HEK293 (cell line): ENCODE measurements around the gene ABCA1.

Experiments
- CTCF ChIA-PET: fragments of 350-600 bp; formaldehyde crosslinking; extraction: SDS; loops from one replicate; lab custom pipeline; 2021; ENCODE audit warnings: antibody characterized with exemption; lab: Yijun Ruan, JAX
- POLR2A ChIA-PET: fragments of 300-600 bp; formaldehyde crosslinking; extraction: SDS; loops from one replicate; lab custom pipeline; 2020; ENCODE audit warnings: antibody characterized with exemption, inconsistent platforms; lab: Yijun Ruan, JAX
- H3K27ac ChIP-seq: fragments of 200-500 bp; sonication (Bioruptor generic); 2 replicates; pipeline ENCODE4 v1.5.1; 2014; ENCODE audit warnings: low read depth, low read length, control low read depth, inconsistent platforms; ENCODE audit errors: extremely low read depth
- H3K36me3 ChIP-seq, 2 experiments: fragments of 200-500 bp in 1 of 2; sonication (Bioruptor generic) in 1 of 2; 1 replicate in 1 of 2; 2 replicates in 1 of 2; pipeline ENCODE4 v1.5.1; 2014 to 2017; ENCODE audit warnings: inconsistent platforms in 2 of 2, low read length in 2 of 2; ENCODE audit not compliant: control insufficient read depth in 2 of 2, insufficient read depth in 1 of 2
- H3K4me1 ChIP-seq: fragments of 200-500 bp; sonication (Bioruptor generic); 2 replicates; pipeline ENCODE4 v1.5.1; 2014; ENCODE audit warnings: mild to moderate bottlenecking, low read length, inconsistent platforms; ENCODE audit not compliant: control insufficient read depth, insufficient read depth
- H3K4me3 ChIP-seq: 2 replicates; pipeline ENCODE4 v1.5.1; 2011; ENCODE audit warnings: low read depth, mild to moderate bottlenecking, control low read depth, low read length, moderate library complexity
- H3K9me3 ChIP-seq: fragments of 200-500 bp; sonication (Bioruptor generic); 2 replicates; pipeline ENCODE4 v1.5.1; 2014; ENCODE audit warnings: low read depth, low read length, inconsistent platforms; ENCODE audit not compliant: control insufficient read depth, insufficient read depth
- HOXA7 ChIP-seq: sonication (generic); formaldehyde crosslinking; IDR thresholded peaks from 2 replicates; pipeline ENCODE4 v1.8.1; 2022; ENCODE audit warnings: missing genetic modification reagents, borderline replicate concordance
- SCRT2 ChIP-seq: fragments of 450-650 bp; formaldehyde crosslinking; IDR thresholded peaks from 2 replicates; pipeline ENCODE4 v1.5.1; 2016; ENCODE audit warnings: missing biosample characterization, missing genetic modification characterization
- WT1 ChIP-seq: fragments of 450-650 bp; formaldehyde crosslinking; IDR thresholded peaks from 2 replicates; pipeline ENCODE4 v1.5.1; 2016; ENCODE audit warnings: missing biosample characterization, missing genetic modification characterization
- ZBTB17 ChIP-seq: fragments of 450-650 bp; formaldehyde crosslinking; IDR thresholded peaks from 2 replicates; pipeline ENCODE4 v1.5.1; 2016; ENCODE audit warnings: missing biosample characterization, missing genetic modification characterization
- ZNF133 ChIP-seq: fragments of 450-650 bp; formaldehyde crosslinking; IDR thresholded peaks from 2 replicates; pipeline ENCODE4 v1.5.1; 2016; ENCODE audit warnings: missing biosample characterization, missing genetic modification characterization
- ZNF2 ChIP-seq: fragments of 450-650 bp; formaldehyde crosslinking; IDR thresholded peaks from 2 replicates; pipeline ENCODE4 v1.5.1; 2016; ENCODE audit warnings: missing biosample characterization, missing genetic modification characterization
- ZNF239 ChIP-seq: fragments of 450-650 bp; formaldehyde crosslinking; IDR thresholded peaks from 2 replicates; pipeline ENCODE4 v1.5.1; 2016; ENCODE audit warnings: missing biosample characterization, missing genetic modification characterization
- ZNF248 ChIP-seq: fragments of 450-650 bp; formaldehyde crosslinking; IDR thresholded peaks from 2 replicates; pipeline ENCODE4 v1.5.1; 2017; ENCODE audit warnings: missing biosample characterization, missing genetic modification characterization
- ZNF324 ChIP-seq: fragments of 450-650 bp; formaldehyde crosslinking; IDR thresholded peaks from 2 replicates; pipeline ENCODE4 v1.5.1; 2016; ENCODE audit warnings: missing biosample characterization, missing genetic modification characterization
- ZNF341 ChIP-seq: fragments of 450-650 bp; formaldehyde crosslinking; IDR thresholded peaks from 2 replicates; pipeline ENCODE4; 2016; ENCODE audit warnings: low read depth, missing biosample characterization, missing genetic modification characterization
- ZNF354C ChIP-seq: fragments of 450-650 bp; formaldehyde crosslinking; IDR thresholded peaks from 2 replicates; pipeline ENCODE4 v1.5.1; 2016; ENCODE audit warnings: missing biosample characterization, missing genetic modification characterization, low read depth, borderline replicate concordance
- ZNF366 ChIP-seq: fragments of 450-650 bp; formaldehyde crosslinking; conservative IDR thresholded peaks from 2 replicates; pipeline ENCODE4 v1.5.1; 2016; ENCODE audit warnings: missing biosample characterization, missing genetic modification characterization
- ZNF571 ChIP-seq: fragments of 450-650 bp; formaldehyde crosslinking; IDR thresholded peaks from 2 replicates; pipeline ENCODE4 v1.5.0; 2017; ENCODE audit warnings: missing biosample characterization, missing genetic modification characterization
- ZNF600 ChIP-seq: fragments of 450-650 bp; formaldehyde crosslinking; IDR thresholded peaks from 2 replicates; pipeline ENCODE4 v1.5.1; 2016; ENCODE audit warnings: missing biosample characterization, missing genetic modification characterization
- ZNF670 ChIP-seq: fragments of 450-650 bp; formaldehyde crosslinking; IDR thresholded peaks from 2 replicates; pipeline ENCODE4 v1.5.1; 2016; ENCODE audit warnings: missing biosample characterization, missing genetic modification characterization, low read depth
- ZNF776 ChIP-seq: fragments of 450-650 bp; formaldehyde crosslinking; IDR thresholded peaks from 2 replicates; pipeline ENCODE4 v1.5.0; 2017; ENCODE audit warnings: missing biosample characterization, missing genetic modification characterization, borderline replicate concordance
- ZNF792 ChIP-seq: fragments of 450-650 bp; formaldehyde crosslinking; IDR thresholded peaks from 2 replicates; pipeline ENCODE4 v1.5.1; 2016; ENCODE audit warnings: missing biosample characterization, missing genetic modification characterization
- TF ChIP-seq, protein P1 (sequence below): fragments of 450-650 bp; formaldehyde crosslinking; IDR thresholded peaks from 2 replicates; pipeline ENCODE4 v1.5.1; 2016; ENCODE audit warnings: missing biosample characterization, missing genetic modification characterization
- TF ChIP-seq, protein P2 (sequence below): fragments of 450-650 bp; formaldehyde crosslinking; IDR thresholded peaks from 2 replicates; pipeline ENCODE4 v1.5.1; 2016; ENCODE audit warnings: missing biosample characterization, missing genetic modification characterization
- TF ChIP-seq, protein P3 (sequence below): fragments of 450-650 bp; formaldehyde crosslinking; IDR thresholded peaks from 2 replicates; pipeline ENCODE4 v1.5.1; 2017; ENCODE audit warnings: missing biosample characterization, missing genetic modification characterization
- TF ChIP-seq, protein P4 (sequence below): fragments of 450-650 bp; formaldehyde crosslinking; IDR thresholded peaks from 2 replicates; pipeline ENCODE4 v1.5.1; 2017; ENCODE audit warnings: missing biosample characterization, mild to moderate bottlenecking, missing genetic modification characterization, moderate library complexity
- TF ChIP-seq, protein P5 (sequence below): fragments of 450-650 bp; formaldehyde crosslinking; IDR thresholded peaks from 2 replicates; pipeline ENCODE4 v1.5.1; 2017; ENCODE audit warnings: missing biosample characterization, missing genetic modification characterization

Gene ABCA1

DNA sequence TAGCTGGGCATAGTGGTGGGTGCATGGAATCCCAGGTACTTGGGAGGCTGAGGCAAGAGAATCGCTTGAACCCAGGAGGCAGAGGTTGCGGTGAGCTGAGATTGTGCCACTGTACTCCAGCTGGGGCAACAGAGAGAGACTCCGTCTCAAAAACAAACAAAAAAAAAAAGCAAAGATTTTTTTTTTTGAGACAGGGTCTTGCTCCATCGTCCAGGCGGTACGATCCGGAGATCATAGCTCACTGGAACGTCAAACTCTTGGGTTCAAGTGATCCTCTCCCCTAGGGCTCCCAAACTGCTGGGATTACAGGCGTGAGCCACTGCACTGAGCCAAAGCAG lies 37.6 kb downstream of the ABCA1 start (continued):
- TF ChIP-seq, protein P1, sequence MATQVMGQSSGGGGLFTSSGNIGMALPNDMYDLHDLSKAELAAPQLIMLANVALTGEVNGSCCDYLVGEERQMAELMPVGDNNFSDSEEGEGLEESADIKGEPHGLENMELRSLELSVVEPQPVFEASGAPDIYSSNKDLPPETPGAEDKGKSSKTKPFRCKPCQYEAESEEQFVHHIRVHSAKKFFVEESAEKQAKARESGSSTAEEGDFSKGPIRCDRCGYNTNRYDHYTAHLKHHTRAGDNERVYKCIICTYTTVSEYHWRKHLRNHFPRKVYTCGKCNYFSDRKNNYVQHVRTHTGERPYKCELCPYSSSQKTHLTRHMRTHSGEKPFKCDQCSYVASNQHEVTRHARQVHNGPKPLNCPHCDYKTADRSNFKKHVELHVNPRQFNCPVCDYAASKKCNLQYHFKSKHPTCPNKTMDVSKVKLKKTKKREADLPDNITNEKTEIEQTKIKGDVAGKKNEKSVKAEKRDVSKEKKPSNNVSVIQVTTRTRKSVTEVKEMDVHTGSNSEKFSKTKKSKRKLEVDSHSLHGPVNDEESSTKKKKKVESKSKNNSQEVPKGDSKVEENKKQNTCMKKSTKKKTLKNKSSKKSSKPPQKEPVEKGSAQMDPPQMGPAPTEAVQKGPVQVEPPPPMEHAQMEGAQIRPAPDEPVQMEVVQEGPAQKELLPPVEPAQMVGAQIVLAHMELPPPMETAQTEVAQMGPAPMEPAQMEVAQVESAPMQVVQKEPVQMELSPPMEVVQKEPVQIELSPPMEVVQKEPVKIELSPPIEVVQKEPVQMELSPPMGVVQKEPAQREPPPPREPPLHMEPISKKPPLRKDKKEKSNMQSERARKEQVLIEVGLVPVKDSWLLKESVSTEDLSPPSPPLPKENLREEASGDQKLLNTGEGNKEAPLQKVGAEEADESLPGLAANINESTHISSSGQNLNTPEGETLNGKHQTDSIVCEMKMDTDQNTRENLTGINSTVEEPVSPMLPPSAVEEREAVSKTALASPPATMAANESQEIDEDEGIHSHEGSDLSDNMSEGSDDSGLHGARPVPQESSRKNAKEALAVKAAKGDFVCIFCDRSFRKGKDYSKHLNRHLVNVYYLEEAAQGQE: no peak
- TF ChIP-seq, protein P2, sequence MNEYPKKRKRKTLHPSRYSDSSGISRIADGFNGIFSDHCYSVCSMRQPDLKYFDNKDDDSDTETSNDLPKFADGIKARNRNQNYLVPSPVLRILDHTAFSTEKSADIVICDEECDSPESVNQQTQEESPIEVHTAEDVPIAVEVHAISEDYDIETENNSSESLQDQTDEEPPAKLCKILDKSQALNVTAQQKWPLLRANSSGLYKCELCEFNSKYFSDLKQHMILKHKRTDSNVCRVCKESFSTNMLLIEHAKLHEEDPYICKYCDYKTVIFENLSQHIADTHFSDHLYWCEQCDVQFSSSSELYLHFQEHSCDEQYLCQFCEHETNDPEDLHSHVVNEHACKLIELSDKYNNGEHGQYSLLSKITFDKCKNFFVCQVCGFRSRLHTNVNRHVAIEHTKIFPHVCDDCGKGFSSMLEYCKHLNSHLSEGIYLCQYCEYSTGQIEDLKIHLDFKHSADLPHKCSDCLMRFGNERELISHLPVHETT (tag by site-specific recombination): no peak

DNA sequence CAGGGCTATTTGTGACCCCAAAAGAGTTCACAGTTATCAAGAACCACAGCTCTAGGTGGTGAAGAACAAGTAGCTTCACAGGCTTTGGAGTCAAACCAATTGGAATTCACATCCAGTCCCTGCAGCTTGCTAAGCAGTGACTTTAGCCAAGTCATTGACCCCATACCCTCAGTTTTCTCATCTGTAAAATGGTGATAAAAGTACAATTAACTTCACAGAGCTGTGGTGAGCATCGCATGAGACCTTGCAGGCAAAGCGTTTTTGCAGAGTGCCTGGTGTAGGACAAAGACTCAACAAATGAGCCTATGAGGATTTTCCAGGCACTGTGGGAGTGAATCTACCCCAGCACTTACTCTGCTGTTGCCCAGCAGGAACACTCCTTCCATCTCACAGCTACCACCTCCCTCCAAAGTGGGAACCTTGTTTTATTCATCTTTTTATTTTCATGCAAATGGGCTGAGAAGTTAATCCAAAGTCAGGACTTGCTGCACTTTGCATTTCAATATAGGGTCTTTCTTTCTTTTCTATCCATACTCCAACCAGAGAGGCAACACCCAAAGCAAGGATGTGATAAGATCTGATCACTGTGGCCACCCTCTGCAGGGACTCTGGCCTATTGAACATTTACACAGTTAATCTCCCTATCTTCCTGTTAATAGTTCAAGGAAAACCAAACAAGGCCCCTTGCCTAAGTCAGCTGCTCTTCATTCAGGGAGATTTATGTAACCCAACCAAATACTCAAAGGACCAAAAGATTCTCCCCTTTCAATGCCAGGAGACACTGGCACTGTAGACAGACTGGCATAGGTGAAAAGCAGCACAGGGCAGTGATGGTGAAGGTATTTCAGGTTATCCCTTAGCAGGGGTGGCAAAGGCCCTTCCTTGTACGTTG lies 41.9 kb downstream of the ABCA1 start:
- TF ChIP-seq ZNF571 (no peak), ZNF133 (no peak), SCRT2 (no peak), ZNF600 (tag by site-specific recombination) (no peak), ZNF341 (tag by site-specific recombination) (no peak), ZBTB17 (no peak), ZNF248 (tag by site-specific recombination) (no peak), ZNF354C (tag by site-specific recombination) (no peak), ZNF239 (no peak), WT1 (tag by site-specific recombination) (no peak), ZNF776 (no peak)
- TF ChIP-seq, protein P3, sequence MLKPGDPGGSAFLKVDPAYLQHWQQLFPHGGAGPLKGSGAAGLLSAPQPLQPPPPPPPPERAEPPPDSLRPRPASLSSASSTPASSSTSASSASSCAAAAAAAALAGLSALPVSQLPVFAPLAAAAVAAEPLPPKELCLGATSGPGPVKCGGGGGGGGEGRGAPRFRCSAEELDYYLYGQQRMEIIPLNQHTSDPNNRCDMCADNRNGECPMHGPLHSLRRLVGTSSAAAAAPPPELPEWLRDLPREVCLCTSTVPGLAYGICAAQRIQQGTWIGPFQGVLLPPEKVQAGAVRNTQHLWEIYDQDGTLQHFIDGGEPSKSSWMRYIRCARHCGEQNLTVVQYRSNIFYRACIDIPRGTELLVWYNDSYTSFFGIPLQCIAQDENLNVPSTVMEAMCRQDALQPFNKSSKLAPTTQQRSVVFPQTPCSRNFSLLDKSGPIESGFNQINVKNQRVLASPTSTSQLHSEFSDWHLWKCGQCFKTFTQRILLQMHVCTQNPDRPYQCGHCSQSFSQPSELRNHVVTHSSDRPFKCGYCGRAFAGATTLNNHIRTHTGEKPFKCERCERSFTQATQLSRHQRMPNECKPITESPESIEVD: no peak
- Histone ChIP-seq H3K4me3 (no peak overlapping the region), H3K4me1 (no peaks in the 10 kb centered on the region), H3K27ac (no peak overlapping the region), H3K36me3 (no peaks in the 10 kb centered on the region), H3K9me3 (no peaks in the 10 kb centered on the region)
- ChIA-PET CTCF (no interaction called here), POLR2A (no interaction called here)

DNA sequence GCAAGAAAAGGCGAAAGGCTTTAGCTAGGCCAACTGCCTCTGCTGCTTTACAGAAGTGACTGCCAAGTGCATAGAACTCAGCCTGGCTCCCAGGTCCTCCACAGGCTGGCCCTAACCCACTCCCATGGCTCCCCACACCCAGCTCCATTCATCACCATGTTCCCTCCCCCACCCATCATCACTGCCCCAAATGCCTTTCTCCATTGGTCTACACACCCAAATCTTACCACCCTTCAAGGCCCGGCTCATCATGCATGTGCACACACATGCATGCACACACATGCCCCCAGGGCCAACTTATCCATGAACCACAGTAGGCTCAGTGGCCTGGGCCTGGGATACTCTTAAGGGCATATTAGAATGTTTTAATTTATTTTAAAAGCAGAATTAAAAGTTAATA lies 44.8 kb downstream of the ABCA1 start:
- H3K27ac ChIP-seq: no peak overlapping the region
- H3K4me3 ChIP-seq: no peak overlapping the region
- H3K36me3 ChIP-seq: no peaks in the 10 kb centered on the region
- H3K9me3 ChIP-seq: no peaks in the 10 kb centered on the region
- CTCF ChIA-PET: interaction anchor here (0.5 to 0.6 kb wide), 2 partner anchors 20 to 958 kb away, joined by 3 read pairs; no protein-coding TSS in a partner anchor
- TF ChIP-seq ZNF670 (tag by site-specific recombination) (no peak), ZNF792 (tag by site-specific recombination) (no peak), ZNF324 (tag by site-specific recombination) (no peak), HOXA7 (CRISPR knock-in tag) (no peak), ZNF2 (no peak), ZNF366 (tag by site-specific recombination) (no peak)
- TF ChIP-seq, protein P4, sequence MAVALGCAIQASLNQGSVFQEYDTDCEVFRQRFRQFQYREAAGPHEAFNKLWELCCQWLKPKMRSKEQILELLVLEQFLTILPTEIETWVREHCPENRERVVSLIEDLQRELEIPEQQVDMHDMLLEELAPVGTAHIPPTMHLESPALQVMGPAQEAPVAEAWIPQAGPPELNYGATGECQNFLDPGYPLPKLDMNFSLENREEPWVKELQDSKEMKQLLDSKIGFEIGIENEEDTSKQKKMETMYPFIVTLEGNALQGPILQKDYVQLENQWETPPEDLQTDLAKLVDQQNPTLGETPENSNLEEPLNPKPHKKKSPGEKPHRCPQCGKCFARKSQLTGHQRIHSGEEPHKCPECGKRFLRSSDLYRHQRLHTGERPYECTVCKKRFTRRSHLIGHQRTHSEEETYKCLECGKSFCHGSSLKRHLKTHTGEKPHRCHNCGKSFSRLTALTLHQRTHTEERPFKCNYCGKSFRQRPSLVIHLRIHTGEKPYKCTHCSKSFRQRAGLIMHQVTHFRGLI (tag by site-specific recombination): no peak
- TF ChIP-seq, protein P5, sequence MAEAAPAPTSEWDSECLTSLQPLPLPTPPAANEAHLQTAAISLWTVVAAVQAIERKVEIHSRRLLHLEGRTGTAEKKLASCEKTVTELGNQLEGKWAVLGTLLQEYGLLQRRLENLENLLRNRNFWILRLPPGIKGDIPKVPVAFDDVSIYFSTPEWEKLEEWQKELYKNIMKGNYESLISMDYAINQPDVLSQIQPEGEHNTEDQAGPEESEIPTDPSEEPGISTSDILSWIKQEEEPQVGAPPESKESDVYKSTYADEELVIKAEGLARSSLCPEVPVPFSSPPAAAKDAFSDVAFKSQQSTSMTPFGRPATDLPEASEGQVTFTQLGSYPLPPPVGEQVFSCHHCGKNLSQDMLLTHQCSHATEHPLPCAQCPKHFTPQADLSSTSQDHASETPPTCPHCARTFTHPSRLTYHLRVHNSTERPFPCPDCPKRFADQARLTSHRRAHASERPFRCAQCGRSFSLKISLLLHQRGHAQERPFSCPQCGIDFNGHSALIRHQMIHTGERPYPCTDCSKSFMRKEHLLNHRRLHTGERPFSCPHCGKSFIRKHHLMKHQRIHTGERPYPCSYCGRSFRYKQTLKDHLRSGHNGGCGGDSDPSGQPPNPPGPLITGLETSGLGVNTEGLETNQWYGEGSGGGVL (tag by site-specific recombination): no peak
- POLR2A ChIA-PET: interaction anchor here (0.8 kb wide), 1 partner anchor 10 kb away, joined by 3 read pairs; no protein-coding TSS in a partner anchor
- H3K4me1 ChIP-seq: no peaks in the 10 kb centered on the region
